Tibial nerve (tissue), 4 donors: ENCODE results near the gene PTGFRN. TPM values are rescaled to one million over a fixed set of nuclear protein-coding genes. Genes with fewer than 3 reads are reported as not detected.

Experiments used
- DNase-seq, 2 donors: peaks; one replicate each; pipeline ENCODE4 v3.0.0-alpha.2; 2019; ENCODE audit warnings: low spot score in 2 of 2
- H3K27ac ChIP-seq, 4 donors: fragments of 200-600 bp; sonication (generic) in 3 of 4; one replicate each; pipeline ENCODE4 v1.5.1; 2017 to 2019; ENCODE audit warnings: mild to moderate bottlenecking in 1 of 4
- H3K27me3 ChIP-seq, 2 donors: fragments of 200-600 bp; sonication (generic) in 1 of 2; one replicate each; pipeline versions ENCODE4 v1.5.1 to v1.6.0; 2017 to 2019
- H3K36me3 ChIP-seq, 3 donors: fragments of 200-600 bp; sonication (generic); one replicate each; pipeline ENCODE4 v1.5.1; 2018 to 2019
- H3K4me1 ChIP-seq, 4 donors: fragments of 200-600 bp; sonication (generic) in 3 of 4; one replicate each; pipeline ENCODE4 v1.5.1; 2017 to 2019
- H3K4me3 ChIP-seq, 4 donors: fragments of 200-600 bp; sonication (generic) in 3 of 4; one replicate each; pipeline ENCODE4 v1.5.1; 2017 to 2019; ENCODE audit warnings: mild to moderate bottlenecking in 1 of 4, moderate library complexity in 1 of 4
- H3K9me3 ChIP-seq, 4 donors: fragments of 200-600 bp; sonication (generic) in 3 of 4; one replicate each; pipeline ENCODE4 v1.5.1; 2017 to 2019
- EP300 ChIP-seq, 2 donors: sonication (generic); formaldehyde crosslinking; IDR thresholded peaks; one replicate each; pipeline ENCODE4 v1.6.1; 2017; ENCODE audit warnings: antibody characterized with exemption in 2 of 2, mild to moderate bottlenecking in 1 of 2
- POLR2A ChIP-seq, 2 donors: fragments of 450-650 bp; IDR thresholded peaks; one replicate each; pipeline ENCODE4 v1.6.1; 2017; ENCODE audit warnings: antibody characterized with exemption in 2 of 2, mild to moderate bottlenecking in 2 of 2, moderate library complexity in 2 of 2
- WGBS, 2 donors: methylation state at CpG; one replicate each; pipeline ENCODE4 v1.1.5; 2018; 5-methylcytosine and 5-hydroxymethylcytosine counted together
- small RNA-seq: library from RNA; depleted of rRNA; stranded (forward); fragments of <200 nt; gene quantifications from one replicate; pipeline ENCODE3, GENCODE V24; 2016
- total RNA-seq, 4 donors: library from RNA; depleted of rRNA; stranded (reverse); fragments of >200 nt; gene quantifications; one replicate each; pipeline ENCODE4 v1.1.0, GENCODE V29; 2016
- TF ChIP-seq, protein P1 (sequence below), 5 experiments: fragments of 200-600 bp in 3 of 5; fragments of 450-650 bp in 2 of 5; sonication (generic) in 3 of 5; IDR thresholded peaks; one replicate each; pipeline ENCODE4 v1.5.1; 2016 to 2019; ENCODE audit warnings: antibody characterized with exemption in 5 of 5, mild to moderate bottlenecking in 3 of 5, moderate library complexity in 2 of 5

Gene PTGFRN
- total RNA-seq, 4 donors from 2014 or later: 10.2 to 19.0 (median 14.7) TPM

DNA sequence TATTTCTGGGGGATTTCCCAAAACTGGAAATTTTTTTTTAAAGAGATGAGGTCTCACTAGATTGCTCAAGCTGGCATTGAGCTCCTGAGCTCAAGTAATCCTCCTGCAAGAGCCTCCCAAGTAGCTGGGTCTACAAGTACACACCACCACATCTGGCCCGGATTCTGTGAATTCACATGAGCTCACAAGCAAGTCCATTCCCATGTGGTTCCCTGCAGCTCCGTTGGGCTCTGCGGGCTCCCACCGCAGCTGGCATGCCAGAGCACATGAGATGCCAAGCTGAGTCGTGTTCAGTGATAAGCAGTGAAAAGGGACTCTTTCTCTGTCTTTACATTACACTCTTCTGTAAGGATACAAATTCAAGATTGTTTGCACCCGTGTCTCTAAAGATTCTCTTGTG is 128.5 kb downstream of the PTGFRN start:
- Histone ChIP-seq H3K27ac (no peak overlapping the region), H3K4me3 (no peak overlapping the region), H3K36me3 (no peaks in the 10 kb centered on the region), H3K9me3 (no peaks in the 10 kb centered on the region), H3K27me3 (no peaks in the 10 kb centered on the region), H3K4me1 (no peaks in the 10 kb centered on the region)
- 77 to 82% methylated on average over 6 of the region's 6 CpGs for WGBS, 2 donors
- no peak for DNase-seq
- TF ChIP-seq POLR2A (IDR thresholded peaks at IDR 0.05) (no peak), EP300 (IDR thresholded peaks at IDR 0.05) (no peak)
- TF ChIP-seq, protein P1, sequence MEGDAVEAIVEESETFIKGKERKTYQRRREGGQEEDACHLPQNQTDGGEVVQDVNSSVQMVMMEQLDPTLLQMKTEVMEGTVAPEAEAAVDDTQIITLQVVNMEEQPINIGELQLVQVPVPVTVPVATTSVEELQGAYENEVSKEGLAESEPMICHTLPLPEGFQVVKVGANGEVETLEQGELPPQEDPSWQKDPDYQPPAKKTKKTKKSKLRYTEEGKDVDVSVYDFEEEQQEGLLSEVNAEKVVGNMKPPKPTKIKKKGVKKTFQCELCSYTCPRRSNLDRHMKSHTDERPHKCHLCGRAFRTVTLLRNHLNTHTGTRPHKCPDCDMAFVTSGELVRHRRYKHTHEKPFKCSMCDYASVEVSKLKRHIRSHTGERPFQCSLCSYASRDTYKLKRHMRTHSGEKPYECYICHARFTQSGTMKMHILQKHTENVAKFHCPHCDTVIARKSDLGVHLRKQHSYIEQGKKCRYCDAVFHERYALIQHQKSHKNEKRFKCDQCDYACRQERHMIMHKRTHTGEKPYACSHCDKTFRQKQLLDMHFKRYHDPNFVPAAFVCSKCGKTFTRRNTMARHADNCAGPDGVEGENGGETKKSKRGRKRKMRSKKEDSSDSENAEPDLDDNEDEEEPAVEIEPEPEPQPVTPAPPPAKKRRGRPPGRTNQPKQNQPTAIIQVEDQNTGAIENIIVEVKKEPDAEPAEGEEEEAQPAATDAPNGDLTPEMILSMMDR (IDR thresholded peaks at IDR 0.05): no peak

Small RNA genes lying within 50 kb of the gene (small RNA-seq; reads per million reads assigned to genes)
- gene RNA5SP55: not detected

Other genes starting within 250 kb of the PTGFRN start
- 1 to 10 TPM; 1.2 to 3.9 (median 3.2) TPM for gene IGSF3, start 242.2 kb upstream of the PTGFRN start, total RNA-seq
- 1 to 10 TPM in 2 of 4 donors, under 1 TPM in 1, not detected in 1; 0.60 to 5.1 (median 1.5) TPM for gene CD2, start 155.5 kb upstream of the PTGFRN start, total RNA-seq
- gene CD101, start 91.8 kb downstream of the PTGFRN start, total RNA-seq: 1 to 10 TPM in 1 of 4 donors, under 1 TPM in 2, not detected in 1; under 0.01 to 2.9 (median 0.59) TPM
- 10 to 100 TPM; 12.9 to 37.5 (median 19.3) TPM for gene TTF2, start 150.4 kb downstream of the PTGFRN start, total RNA-seq
- gene TRIM45, start 211.8 kb downstream of the PTGFRN start, total RNA-seq: 1 to 10 TPM; 3.3 to 6.9 (median 4.8) TPM